Measurements from ENCODE around the gene TNFRSF13B. TPM values are rescaled to one million over a fixed set of nuclear protein-coding genes. Genes with fewer than 3 reads are reported as not detected.
"Not testable (repeated sequence)": the region's sequence is repeated elsewhere in the genome, so short reads cannot be mapped to it uniquely, and the experiment has no call there.

TNFRSF13B gene
- total and polyA plus RNA-seq, 4 donors = not detected

GRCh38 chr17:17016199-17017197 lies 44.6 kb upstream of the TNFRSF13B start:
- 100% methylated on average over 5 of the region's 8 CpGs for WGBS (ENCODE audit: insufficient coverage)
- H3K27me3 ChIP-seq (ENCODE audit: control insufficient read depth, insufficient read depth, low read length); H3K4me1 ChIP-seq (ENCODE audit: control insufficient read depth, insufficient read depth, low read length); H3K36me3 ChIP-seq (ENCODE audit: control insufficient read depth, insufficient read depth, low read length); H3K27ac ChIP-seq (ENCODE audit: low read depth, low read length); H3K9me3 ChIP-seq (ENCODE audit: control insufficient read depth, insufficient read depth, low read length); DNase-seq (ENCODE audit: low read depth in 4 of 6, low spot score in 6 of 6); H3K4me3 ChIP-seq (ENCODE audit: low read depth, low read length): not testable (repeated sequence)

- no peak overlapping the region for H3K4me3 ChIP-seq (ENCODE audit: low read depth, low read length)
- no peaks in the 10 kb centered on the region for H3K4me1 ChIP-seq (ENCODE audit: control insufficient read depth, insufficient read depth, low read length)
- H3K27me3 ChIP-seq (ENCODE audit: control insufficient read depth, insufficient read depth, low read length) = no peaks in the 10 kb centered on the region
Measured at GRCh38 chr17:17015230-17015629, 43.3 kb upstream of the TNFRSF13B start.

GRCh38 chr17:17014748-17015124 lies 42.8 kb upstream of the TNFRSF13B start:
- H3K27ac ChIP-seq (ENCODE audit: low read depth, low read length); DNase-seq (ENCODE audit: low read depth in 4 of 6, low spot score in 6 of 6); H3K4me1 ChIP-seq (ENCODE audit: control insufficient read depth, insufficient read depth, low read length); H3K27me3 ChIP-seq (ENCODE audit: control insufficient read depth, insufficient read depth, low read length); H3K4me3 ChIP-seq (ENCODE audit: low read depth, low read length); H3K9me3 ChIP-seq (ENCODE audit: control insufficient read depth, insufficient read depth, low read length); H3K36me3 ChIP-seq (ENCODE audit: control insufficient read depth, insufficient read depth, low read length): not testable (repeated sequence)
- WGBS (ENCODE audit: insufficient coverage) = 92% methylated on average over 3 of the region's 9 CpGs

More at GRCh38 chr17:17015230-17015629, 43.3 kb upstream of the TNFRSF13B start:
- DNase-seq (ENCODE audit: low read depth in 4 of 6, low spot score in 6 of 6) = no peak
- Histone ChIP-seq H3K9me3 (ENCODE audit: control insufficient read depth, insufficient read depth, low read length) (no peaks in the 10 kb centered on the region), H3K36me3 (ENCODE audit: control insufficient read depth, insufficient read depth, low read length) (no peaks in the 10 kb centered on the region), H3K27ac (ENCODE audit: low read depth, low read length) (no peak overlapping the region)
- 83% methylated on average over 6 of the region's 6 CpGs for WGBS (ENCODE audit: insufficient coverage)

GRCh38 chr17:17013828-17014747 lies 42.2 kb upstream of the TNFRSF13B start:
- H3K4me3 ChIP-seq (ENCODE audit: low read depth, low read length); H3K27ac ChIP-seq (ENCODE audit: low read depth, low read length); H3K36me3 ChIP-seq (ENCODE audit: control insufficient read depth, insufficient read depth, low read length); DNase-seq (ENCODE audit: low read depth in 4 of 6, low spot score in 6 of 6); H3K9me3 ChIP-seq (ENCODE audit: control insufficient read depth, insufficient read depth, low read length); H3K27me3 ChIP-seq (ENCODE audit: control insufficient read depth, insufficient read depth, low read length); H3K4me1 ChIP-seq (ENCODE audit: control insufficient read depth, insufficient read depth, low read length): not testable (repeated sequence)
- 82% methylated on average over 12 of the region's 14 CpGs for WGBS (ENCODE audit: insufficient coverage)

- not testable (repeated sequence) for H3K27ac ChIP-seq (ENCODE audit: low read depth, low read length); H3K4me3 ChIP-seq (ENCODE audit: low read depth, low read length); H3K9me3 ChIP-seq (ENCODE audit: control insufficient read depth, insufficient read depth, low read length); H3K27me3 ChIP-seq (ENCODE audit: control insufficient read depth, insufficient read depth, low read length); DNase-seq (ENCODE audit: low read depth in 4 of 6, low spot score in 6 of 6); H3K36me3 ChIP-seq (ENCODE audit: control insufficient read depth, insufficient read depth, low read length); H3K4me1 ChIP-seq (ENCODE audit: control insufficient read depth, insufficient read depth, low read length)
- WGBS (ENCODE audit: insufficient coverage) = no CpG with 5 or more reads among the region's 12 CpGs
Measured at GRCh38 chr17:17011043-17011907, 39.4 kb upstream of the TNFRSF13B start.

- not testable (repeated sequence) for H3K4me3 ChIP-seq (ENCODE audit: low read depth, low read length); H3K9me3 ChIP-seq (ENCODE audit: control insufficient read depth, insufficient read depth, low read length); H3K27me3 ChIP-seq (ENCODE audit: control insufficient read depth, insufficient read depth, low read length); H3K36me3 ChIP-seq (ENCODE audit: control insufficient read depth, insufficient read depth, low read length); H3K27ac ChIP-seq (ENCODE audit: low read depth, low read length); H3K4me1 ChIP-seq (ENCODE audit: control insufficient read depth, insufficient read depth, low read length); DNase-seq (ENCODE audit: low read depth in 4 of 6, low spot score in 6 of 6)
- WGBS (ENCODE audit: insufficient coverage) = no CpG with 5 or more reads among the region's 12 CpGs
Measured at GRCh38 chr17:17010545-17011034, 38.7 kb upstream of the TNFRSF13B start.

GRCh38 chr17:17009972-17010371 lies 38.1 kb upstream of the TNFRSF13B start:
- H3K27me3 ChIP-seq (ENCODE audit: control insufficient read depth, insufficient read depth, low read length); H3K36me3 ChIP-seq (ENCODE audit: control insufficient read depth, insufficient read depth, low read length); H3K9me3 ChIP-seq (ENCODE audit: control insufficient read depth, insufficient read depth, low read length); H3K4me1 ChIP-seq (ENCODE audit: control insufficient read depth, insufficient read depth, low read length); H3K27ac ChIP-seq (ENCODE audit: low read depth, low read length); H3K4me3 ChIP-seq (ENCODE audit: low read depth, low read length); DNase-seq (ENCODE audit: low read depth in 4 of 6, low spot score in 6 of 6): not testable (repeated sequence)
- WGBS (ENCODE audit: insufficient coverage) = no CpG with 5 or more reads among the region's 4 CpGs

- not testable (repeated sequence) for H3K27me3 ChIP-seq (ENCODE audit: control insufficient read depth, insufficient read depth, low read length); DNase-seq (ENCODE audit: low read depth in 4 of 6, low spot score in 6 of 6); H3K4me1 ChIP-seq (ENCODE audit: control insufficient read depth, insufficient read depth, low read length); H3K9me3 ChIP-seq (ENCODE audit: control insufficient read depth, insufficient read depth, low read length); H3K27ac ChIP-seq (ENCODE audit: low read depth, low read length); H3K4me3 ChIP-seq (ENCODE audit: low read depth, low read length); H3K36me3 ChIP-seq (ENCODE audit: control insufficient read depth, insufficient read depth, low read length)
- 91% methylated on average over 5 of the region's 10 CpGs for WGBS (ENCODE audit: insufficient coverage)
Measured at GRCh38 chr17:17008621-17009397, 36.9 kb upstream of the TNFRSF13B start.

Data from spinal cord (tissue), 10 donors.